Measurements from ENCODE around the gene PCGF3. TPM values are rescaled to one million over a fixed set of nuclear protein-coding genes. Genes with fewer than 3 reads are reported as not detected.
A peak's percentile ranks its signal among the peaks of the same experiment; 100 is the strongest.
"Not testable (repeated sequence)": the region's sequence is repeated elsewhere in the genome, so short reads cannot be mapped to it uniquely, and the experiment has no call there.

The PCGF3 gene
- polyA plus RNA-seq, 4 donors, result 27.3 to 71.6 (median 55.3) TPM

DNA sequence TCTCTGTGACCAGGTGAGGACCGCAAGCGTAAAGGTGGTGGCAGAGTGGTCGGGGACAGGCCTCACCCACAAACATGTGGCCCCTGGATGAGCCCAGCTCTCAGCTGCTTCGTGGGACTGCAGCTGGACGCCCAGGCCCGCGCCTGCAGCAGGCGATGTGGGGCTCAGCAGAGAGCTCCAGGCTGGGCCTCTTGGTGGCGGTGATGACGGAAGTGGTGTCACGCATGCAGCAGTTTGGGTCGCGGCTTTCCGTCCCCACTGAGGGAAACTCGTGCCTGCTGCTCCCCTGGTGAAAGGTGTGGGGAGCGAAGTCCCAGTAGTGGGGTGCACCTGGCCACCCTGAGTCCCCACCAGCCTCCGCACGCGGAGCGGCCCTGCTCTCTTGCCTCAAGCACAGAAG is 26.9 kb downstream of the PCGF3 start:
- no peaks in the 10 kb centered on the region for H3K27me3 ChIP-seq (ENCODE audit: control insufficient read depth in 3 of 3, insufficient read depth in 3 of 3, low read length in 3 of 3)
- H3K36me3 ChIP-seq (ENCODE audit: control insufficient read depth in 3 of 3, insufficient read depth in 2 of 3, low read depth in 1 of 3, low read length in 3 of 3), result peaks cover 17 to 70% (median 19%) of the 10 kb centered on the region in 3 donors
- 78 to 94% (median 85%) methylated on average over 20 of the region's 20 CpGs for WGBS, 3 donors

DNA sequence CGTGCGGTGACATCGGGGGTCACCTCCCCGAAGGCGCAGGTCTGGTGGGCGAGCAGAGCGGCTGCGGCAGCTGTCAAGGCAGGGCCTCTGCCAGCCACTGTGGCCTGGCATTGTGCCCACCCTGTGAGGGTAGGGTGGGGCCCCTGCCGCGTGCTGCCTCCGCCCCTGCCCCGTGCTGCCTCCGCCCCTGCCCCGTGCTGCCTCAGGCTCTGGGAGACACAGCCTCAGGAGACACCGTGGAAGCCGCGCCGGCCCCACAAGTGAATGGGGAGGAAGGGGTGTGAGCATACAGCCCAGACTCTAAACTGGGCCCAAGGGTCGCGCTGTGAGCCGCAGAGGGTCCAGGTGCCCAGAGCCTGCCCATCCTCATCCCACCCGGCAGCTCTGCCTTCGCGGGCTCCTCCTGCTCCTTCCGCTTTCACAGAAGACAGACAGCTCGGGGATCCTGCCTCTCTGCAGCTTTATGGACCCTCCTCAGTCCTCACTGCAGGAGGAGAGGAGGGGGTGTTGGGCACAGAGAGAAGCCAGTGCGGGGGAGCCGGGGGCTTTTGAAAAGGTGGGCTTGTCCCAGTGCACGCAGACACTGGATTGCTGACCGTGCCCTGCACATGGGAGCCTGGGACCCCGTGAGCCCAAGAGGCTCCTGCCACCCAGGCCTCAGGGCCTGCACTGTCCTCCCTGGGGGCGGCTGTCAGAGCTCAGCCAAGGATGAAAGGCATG is 27.4 kb downstream of the PCGF3 start:
- Histone ChIP-seq H3K27ac (ENCODE audit: low read depth in 1 of 3, low read length in 2 of 3) (no peak overlapping the region), H3K36me3 (ENCODE audit: control insufficient read depth in 3 of 3, insufficient read depth in 2 of 3, low read depth in 1 of 3, low read length in 3 of 3) (peaks cover 17 to 72% (median 19%) of the 10 kb centered on the region in 3 donors), H3K9me3 (ENCODE audit: control insufficient read depth in 2 of 2, insufficient read depth in 1 of 2, low read depth in 1 of 2, low read length in 1 of 2) (peaks cover 0 to 4% of the 10 kb centered on the region in 2 donors), H3K27me3 (ENCODE audit: control insufficient read depth in 3 of 3, insufficient read depth in 3 of 3, low read length in 3 of 3) (no peaks in the 10 kb centered on the region), H3K4me3 (ENCODE audit: low read depth in 1 of 3, low read length in 3 of 3) (no peak overlapping the region), H3K4me1 (ENCODE audit: control insufficient read depth in 3 of 3, insufficient read depth in 2 of 3, low read depth in 1 of 3, low read length in 2 of 3) (no peaks in the 10 kb centered on the region)
- DNase-seq (peak in 1 of 2 donors; percentile 29), FAIRE-seq (no peak)
- 63 to 86% (median 80%) methylated on average over 27 to 32 of the region's 32 CpGs for WGBS, 3 donors

More for the DNA sequence above, 26.9 kb downstream of the PCGF3 start:
- no peak overlapping the region for H3K4me3 ChIP-seq (ENCODE audit: low read depth in 1 of 3, low read length in 3 of 3)
- H3K9me3 ChIP-seq (ENCODE audit: control insufficient read depth in 2 of 2, insufficient read depth in 1 of 2, low read depth in 1 of 2, low read length in 1 of 2), result peaks cover 0 to 4% of the 10 kb centered on the region in 2 donors
- DNase-seq (no peak), FAIRE-seq (no peak)
- H3K4me1 ChIP-seq (ENCODE audit: control insufficient read depth in 3 of 3, insufficient read depth in 2 of 3, low read depth in 1 of 3, low read length in 2 of 3), result no peaks in the 10 kb centered on the region
- H3K27ac ChIP-seq (ENCODE audit: low read depth in 1 of 3, low read length in 2 of 3), result no peak overlapping the region

DNA sequence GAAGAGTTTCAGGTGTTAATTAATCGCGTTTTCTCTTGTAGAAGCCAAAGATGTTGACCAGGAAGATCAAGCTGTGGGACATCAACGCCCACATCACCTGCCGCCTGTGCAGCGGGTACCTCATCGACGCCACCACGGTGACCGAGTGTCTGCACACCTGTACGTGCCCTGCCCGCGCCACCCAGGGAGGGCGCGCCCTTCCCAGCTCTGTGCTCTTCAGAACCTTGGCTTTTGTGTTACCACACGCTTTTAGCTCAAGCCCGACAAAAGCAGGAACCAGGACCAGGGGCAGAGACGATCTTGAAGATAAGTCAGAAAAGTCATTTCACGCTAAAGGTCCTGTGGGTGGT is 28.0 kb downstream of the PCGF3 start:
- WGBS, 3 donors, result 93 to 94% (median 93%) methylated on average over 17 to 18 of the region's 18 CpGs
- FAIRE-seq (no peak), DNase-seq (no peak)
- Histone ChIP-seq H3K27me3 (ENCODE audit: control insufficient read depth in 3 of 3, insufficient read depth in 3 of 3, low read length in 3 of 3) (no peaks in the 10 kb centered on the region), H3K27ac (ENCODE audit: low read depth in 1 of 3, low read length in 2 of 3) (no peak overlapping the region), H3K4me1 (ENCODE audit: control insufficient read depth in 3 of 3, insufficient read depth in 2 of 3, low read depth in 1 of 3, low read length in 2 of 3) (no peaks in the 10 kb centered on the region), H3K4me3 (ENCODE audit: low read depth in 1 of 3, low read length in 3 of 3) (no peak overlapping the region), H3K9me3 (ENCODE audit: control insufficient read depth in 2 of 2, insufficient read depth in 1 of 2, low read depth in 1 of 2, low read length in 1 of 2) (peaks cover 0 to 4% of the 10 kb centered on the region in 2 donors), H3K36me3 (ENCODE audit: control insufficient read depth in 3 of 3, insufficient read depth in 2 of 3, low read depth in 1 of 3, low read length in 3 of 3) (peaks cover 17 to 72% (median 19%) of the 10 kb centered on the region in 3 donors)

DNA sequence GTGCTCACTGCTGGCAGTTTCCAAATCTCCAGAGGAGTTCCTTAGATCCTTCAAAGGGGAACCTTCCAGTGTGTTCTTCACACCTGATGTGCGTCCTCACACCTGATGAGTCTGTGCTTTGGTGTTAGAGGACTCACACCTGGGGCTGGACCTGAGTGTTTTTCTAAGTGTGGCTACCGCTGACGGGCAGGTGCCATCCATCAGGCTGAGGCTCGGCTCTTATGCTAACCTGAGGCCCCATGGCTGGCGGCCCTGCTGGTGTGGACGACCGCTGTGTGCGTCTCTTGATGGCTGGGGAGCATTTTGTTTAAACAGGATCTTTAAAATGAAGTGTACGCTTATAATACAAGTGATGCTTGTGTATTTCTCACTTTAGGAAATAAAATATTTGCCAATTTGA is 28.4 kb downstream of the PCGF3 start:
- no peak for FAIRE-seq
- 93 to 95% (median 94%) methylated on average over 9 of the region's 9 CpGs for WGBS, 3 donors
- Histone ChIP-seq H3K9me3 (ENCODE audit: control insufficient read depth in 2 of 2, insufficient read depth in 1 of 2, low read depth in 1 of 2, low read length in 1 of 2) (peaks cover 0 to 4% of the 10 kb centered on the region in 2 donors), H3K36me3 (ENCODE audit: control insufficient read depth in 3 of 3, insufficient read depth in 2 of 3, low read depth in 1 of 3, low read length in 3 of 3) (peaks cover 17 to 72% (median 19%) of the 10 kb centered on the region in 3 donors), H3K4me3 (ENCODE audit: low read depth in 1 of 3, low read length in 3 of 3) (no peak overlapping the region), H3K27me3 (ENCODE audit: control insufficient read depth in 3 of 3, insufficient read depth in 3 of 3, low read length in 3 of 3) (no peaks in the 10 kb centered on the region), H3K4me1 (ENCODE audit: control insufficient read depth in 3 of 3, insufficient read depth in 2 of 3, low read depth in 1 of 3, low read length in 2 of 3) (peaks cover 0 to under 1% (median 0%) of the 10 kb centered on the region in 3 donors), H3K27ac (ENCODE audit: low read depth in 1 of 3, low read length in 2 of 3) (no peak overlapping the region)
- no peak for DNase-seq

DNA sequence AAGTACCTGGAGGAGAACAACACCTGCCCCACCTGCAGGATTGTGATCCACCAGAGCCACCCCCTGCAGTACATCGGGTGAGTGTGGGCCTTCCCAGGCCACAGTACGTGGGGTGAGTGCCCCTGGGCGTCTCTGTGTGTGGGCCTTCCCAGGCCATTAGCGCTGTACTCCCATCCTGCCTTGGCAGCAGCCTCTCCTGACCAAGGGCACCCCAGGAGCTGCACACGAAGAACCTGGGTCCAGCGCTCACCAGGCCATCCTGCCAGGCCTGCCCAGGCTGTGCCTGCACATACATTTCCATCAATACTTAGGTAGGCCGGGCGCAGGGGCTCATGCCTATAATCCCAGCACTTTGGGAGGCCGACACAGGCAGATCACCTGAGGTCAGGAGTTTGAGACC is 29.3 kb downstream of the PCGF3 start:
- Histone ChIP-seq H3K27ac (ENCODE audit: low read depth in 1 of 3, low read length in 2 of 3) (no peak overlapping the region), H3K4me1 (ENCODE audit: control insufficient read depth in 3 of 3, insufficient read depth in 2 of 3, low read depth in 1 of 3, low read length in 2 of 3) (peaks cover 0 to 7% (median 0%) of the 10 kb centered on the region in 3 donors), H3K9me3 (ENCODE audit: control insufficient read depth in 2 of 2, insufficient read depth in 1 of 2, low read depth in 1 of 2, low read length in 1 of 2) (peaks cover 0 to 4% of the 10 kb centered on the region in 2 donors), H3K4me3 (ENCODE audit: low read depth in 1 of 3, low read length in 3 of 3) (no peak overlapping the region), H3K36me3 (ENCODE audit: control insufficient read depth in 3 of 3, insufficient read depth in 2 of 3, low read depth in 1 of 3, low read length in 3 of 3) (peaks cover 19 to 78% (median 19%) of the 10 kb centered on the region in 3 donors), H3K27me3 (ENCODE audit: control insufficient read depth in 3 of 3, insufficient read depth in 3 of 3, low read length in 3 of 3) (no peaks in the 10 kb centered on the region)
- no peak for FAIRE-seq
- no peak for DNase-seq
- WGBS, 3 donors, result 94 to 95% (median 95%) methylated on average over 9 of the region's 9 CpGs

DNA sequence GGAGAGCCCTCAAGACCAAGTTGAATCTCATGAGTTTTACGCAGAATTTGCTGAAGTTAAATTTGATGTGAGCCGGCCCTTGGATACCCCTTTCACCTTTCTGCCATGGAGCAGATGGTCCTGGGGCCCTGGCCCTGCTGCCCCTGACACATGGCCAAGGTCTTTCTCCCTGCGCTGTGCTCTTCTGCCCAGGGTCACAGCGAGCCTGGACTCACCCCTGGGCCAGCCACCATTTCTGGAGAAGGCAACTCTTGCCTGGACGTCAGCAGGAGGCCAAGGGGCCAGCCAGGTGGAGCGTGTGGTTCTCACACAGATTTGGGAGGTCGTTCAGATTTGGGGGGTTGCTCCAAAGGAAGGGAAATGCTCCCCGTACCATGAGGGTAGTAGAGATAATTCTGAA is 30.0 kb downstream of the PCGF3 start:
- FAIRE-seq, result no peak
- H3K27ac ChIP-seq (ENCODE audit: low read depth in 1 of 3, low read length in 2 of 3), result no peak overlapping the region
- no peak for DNase-seq
- no peak overlapping the region for H3K4me3 ChIP-seq (ENCODE audit: low read depth in 1 of 3, low read length in 3 of 3)
- peaks cover 0 to 4% of the 10 kb centered on the region in 2 donors for H3K9me3 ChIP-seq (ENCODE audit: control insufficient read depth in 2 of 2, insufficient read depth in 1 of 2, low read depth in 1 of 2, low read length in 1 of 2)
- peaks cover 0 to 7% (median 0%) of the 10 kb centered on the region in 3 donors for H3K4me1 ChIP-seq (ENCODE audit: control insufficient read depth in 3 of 3, insufficient read depth in 2 of 3, low read depth in 1 of 3, low read length in 2 of 3)
- WGBS, 3 donors, result 96 to 97% (median 96%) methylated on average over 8 of the region's 8 CpGs
- no peaks in the 10 kb centered on the region for H3K27me3 ChIP-seq (ENCODE audit: control insufficient read depth in 3 of 3, insufficient read depth in 3 of 3, low read length in 3 of 3)
- peaks cover 19 to 78% (median 21%) of the 10 kb centered on the region in 3 donors for H3K36me3 ChIP-seq (ENCODE audit: control insufficient read depth in 3 of 3, insufficient read depth in 2 of 3, low read depth in 1 of 3, low read length in 3 of 3)

DNA sequence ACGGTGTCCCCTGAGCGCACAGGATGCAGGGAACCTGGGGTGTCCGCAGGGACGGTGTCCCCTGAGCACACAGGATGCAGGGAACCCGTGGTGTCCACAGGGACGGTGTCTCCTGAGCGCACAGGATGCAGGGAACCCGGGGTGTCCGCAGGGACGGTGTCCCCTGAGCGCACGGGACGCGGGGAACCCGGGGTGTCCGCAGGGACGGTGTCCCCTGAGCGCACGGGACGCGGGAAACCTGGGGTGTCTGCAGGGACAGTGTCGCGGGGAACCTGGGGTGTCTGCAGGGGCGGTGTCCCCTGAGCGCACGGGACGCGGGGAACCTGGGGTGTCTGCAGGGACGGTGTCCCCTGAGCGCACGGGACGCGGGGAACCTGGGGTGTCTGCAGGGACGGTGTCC is 30.9 kb downstream of the PCGF3 start:
- not testable (repeated sequence) for H3K27me3 ChIP-seq (ENCODE audit: control insufficient read depth in 3 of 3, insufficient read depth in 3 of 3, low read length in 3 of 3); H3K27ac ChIP-seq (ENCODE audit: low read depth in 1 of 3, low read length in 2 of 3); H3K4me1 ChIP-seq (ENCODE audit: control insufficient read depth in 3 of 3, insufficient read depth in 2 of 3, low read depth in 1 of 3, low read length in 2 of 3); FAIRE-seq; H3K4me3 ChIP-seq (ENCODE audit: low read depth in 1 of 3, low read length in 3 of 3); DNase-seq; H3K9me3 ChIP-seq (ENCODE audit: control insufficient read depth in 2 of 2, insufficient read depth in 1 of 2, low read depth in 1 of 2, low read length in 1 of 2)
- H3K36me3 ChIP-seq (ENCODE audit: control insufficient read depth in 3 of 3, insufficient read depth in 2 of 3, low read depth in 1 of 3, low read length in 3 of 3), result peaks cover 17 to 79% (median 19%) of the 10 kb centered on the region in 3 donors
- WGBS, 3 donors, result 97 to 99% (median 97%) methylated on average over 23 to 33 of the region's 34 CpGs

DNA sequence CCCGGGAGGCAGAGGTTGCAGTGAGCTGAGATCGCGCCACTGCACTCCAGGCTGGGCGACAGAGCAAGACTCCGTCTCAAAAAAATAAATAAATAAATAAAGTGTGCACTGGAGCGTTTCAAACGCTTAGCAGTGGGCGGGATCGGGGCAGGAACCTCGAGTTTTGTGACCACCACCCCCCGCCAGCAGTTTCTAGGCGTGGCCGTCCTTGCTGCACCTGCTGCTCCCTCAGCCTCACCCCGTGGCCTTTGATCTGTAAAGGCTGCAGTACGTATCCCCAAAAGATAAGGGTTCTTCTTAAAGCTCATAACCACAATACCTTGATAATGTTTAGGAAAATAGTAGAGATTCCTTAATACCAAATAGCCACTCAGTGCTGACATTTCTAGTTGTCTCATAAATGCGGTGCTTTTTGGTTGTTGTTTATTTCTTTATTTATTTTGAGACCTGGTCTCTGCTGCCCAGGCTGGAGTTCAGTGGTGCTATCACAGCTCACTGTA is 33.2 kb downstream of the PCGF3 start:
- Histone ChIP-seq H3K9me3 (ENCODE audit: control insufficient read depth in 2 of 2, insufficient read depth in 1 of 2, low read depth in 1 of 2, low read length in 1 of 2) (no peaks in the 10 kb centered on the region), H3K4me3 (ENCODE audit: low read depth in 1 of 3, low read length in 3 of 3) (no peak overlapping the region), H3K27me3 (ENCODE audit: control insufficient read depth in 3 of 3, insufficient read depth in 3 of 3, low read length in 3 of 3) (no peaks in the 10 kb centered on the region), H3K4me1 (ENCODE audit: control insufficient read depth in 3 of 3, insufficient read depth in 2 of 3, low read depth in 1 of 3, low read length in 2 of 3) (peaks cover 0 to 7% (median 0%) of the 10 kb centered on the region in 3 donors), H3K27ac (ENCODE audit: low read depth in 1 of 3, low read length in 2 of 3) (peak overlapping the region; percentile 44 to 74 (median 70)), H3K36me3 (ENCODE audit: control insufficient read depth in 3 of 3, insufficient read depth in 2 of 3, low read depth in 1 of 3, low read length in 3 of 3) (peaks cover 14 to 83% (median 15%) of the 10 kb centered on the region in 3 donors)
- FAIRE-seq (no peak), DNase-seq (peak; percentile 78 to 96)
- WGBS, 3 donors, result 15 to 58% (median 47%) methylated on average over 16 of the region's 16 CpGs

All from small intestine (tissue), 7 donors.